NOMO-1 (cell line): Measurements from ENCODE around the gene IL17D.
"Not testable (repeated sequence)": the region's sequence is repeated elsewhere in the genome, so short reads cannot be mapped to it uniquely, and the experiment has no call there.

ENCODE experiments used
- DNase-seq, 2 experiments: peaks; one replicate each; lab custom pipeline; 2025; ENCODE audit not compliant: unreplicated experiment in 2 of 2; lab: John Stamatoyannopoulos, UW

IL17D gene

GRCh38 chr13:20717581-20718542 lies 14.4 kb downstream of the IL17D start:
- DNase-seq = no peak

GRCh38 chr13:20718958-20719566 lies 15.6 kb downstream of the IL17D start:
- no peak for DNase-seq

DNA sequence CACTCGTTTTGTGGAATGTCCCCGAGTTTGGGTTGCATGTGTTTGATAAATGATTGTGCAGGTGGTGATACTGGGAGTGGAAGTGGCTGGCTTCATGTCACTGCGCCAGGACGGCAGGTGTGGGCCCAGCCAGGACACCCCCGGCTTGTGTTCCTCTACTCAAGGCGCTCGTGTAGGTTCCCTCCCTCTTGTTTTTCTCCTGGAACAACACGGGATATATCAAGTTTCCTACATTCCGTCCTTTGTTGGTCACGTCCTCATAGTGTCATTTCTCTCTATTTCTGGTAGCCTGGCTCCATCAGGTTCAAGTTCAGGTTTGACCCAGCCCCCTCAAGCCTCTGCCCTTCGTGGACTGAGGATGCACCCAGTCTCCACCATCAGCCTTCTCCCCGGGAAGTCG lies 16.3 kb downstream of the IL17D start:
- DNase-seq = no peak

GRCh38 chr13:20720499-20720898 lies 17.0 kb downstream of the IL17D start:
- DNase-seq = no peak

- no peak for DNase-seq
Observed at GRCh38 chr13:20721058-20721453, 17.6 kb downstream of the IL17D start.

DNA sequence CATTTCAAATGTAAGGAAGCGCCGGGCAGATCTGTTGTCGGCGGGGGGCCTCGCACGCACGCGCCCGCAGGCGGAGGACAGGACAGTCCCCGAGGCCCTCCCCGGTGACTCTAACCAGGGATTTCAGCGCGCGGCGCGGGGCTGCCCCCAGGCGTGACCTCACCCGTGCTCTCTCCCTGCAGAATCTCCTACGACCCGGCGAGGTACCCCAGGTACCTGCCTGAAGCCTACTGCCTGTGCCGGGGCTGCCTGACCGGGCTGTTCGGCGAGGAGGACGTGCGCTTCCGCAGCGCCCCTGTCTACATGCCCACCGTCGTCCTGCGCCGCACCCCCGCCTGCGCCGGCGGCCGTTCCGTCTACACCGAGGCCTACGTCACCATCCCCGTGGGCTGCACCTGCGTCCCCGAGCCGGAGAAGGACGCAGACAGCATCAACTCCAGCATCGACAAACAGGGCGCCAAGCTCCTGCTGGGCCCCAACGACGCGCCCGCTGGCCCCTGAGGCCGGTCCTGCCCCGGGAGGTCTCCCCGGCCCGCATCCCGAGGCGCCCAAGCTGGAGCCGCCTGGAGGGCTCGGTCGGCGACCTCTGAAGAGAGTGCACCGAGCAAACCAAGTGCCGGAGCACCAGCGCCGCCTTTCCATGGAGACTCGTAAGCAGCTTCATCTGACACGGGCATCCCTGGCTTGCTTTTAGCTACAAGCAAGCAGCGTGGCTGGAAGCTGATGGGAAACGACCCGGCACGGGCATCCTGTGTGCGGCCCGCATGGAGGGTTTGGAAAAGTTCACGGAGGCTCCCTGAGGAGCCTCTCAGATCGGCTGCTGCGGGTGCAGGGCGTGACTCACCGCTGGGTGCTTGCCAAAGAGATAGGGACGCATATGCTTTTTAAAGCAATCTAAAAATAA lies 18.2 kb downstream of the IL17D start:
- no peak for DNase-seq

GRCh38 chr13:20727856-20728255 lies 24.4 kb downstream of the IL17D start:
- no peak for DNase-seq

- no peak for DNase-seq
Observed at GRCh38 chr13:20728579-20729311, 25.2 kb downstream of the IL17D start.

DNA sequence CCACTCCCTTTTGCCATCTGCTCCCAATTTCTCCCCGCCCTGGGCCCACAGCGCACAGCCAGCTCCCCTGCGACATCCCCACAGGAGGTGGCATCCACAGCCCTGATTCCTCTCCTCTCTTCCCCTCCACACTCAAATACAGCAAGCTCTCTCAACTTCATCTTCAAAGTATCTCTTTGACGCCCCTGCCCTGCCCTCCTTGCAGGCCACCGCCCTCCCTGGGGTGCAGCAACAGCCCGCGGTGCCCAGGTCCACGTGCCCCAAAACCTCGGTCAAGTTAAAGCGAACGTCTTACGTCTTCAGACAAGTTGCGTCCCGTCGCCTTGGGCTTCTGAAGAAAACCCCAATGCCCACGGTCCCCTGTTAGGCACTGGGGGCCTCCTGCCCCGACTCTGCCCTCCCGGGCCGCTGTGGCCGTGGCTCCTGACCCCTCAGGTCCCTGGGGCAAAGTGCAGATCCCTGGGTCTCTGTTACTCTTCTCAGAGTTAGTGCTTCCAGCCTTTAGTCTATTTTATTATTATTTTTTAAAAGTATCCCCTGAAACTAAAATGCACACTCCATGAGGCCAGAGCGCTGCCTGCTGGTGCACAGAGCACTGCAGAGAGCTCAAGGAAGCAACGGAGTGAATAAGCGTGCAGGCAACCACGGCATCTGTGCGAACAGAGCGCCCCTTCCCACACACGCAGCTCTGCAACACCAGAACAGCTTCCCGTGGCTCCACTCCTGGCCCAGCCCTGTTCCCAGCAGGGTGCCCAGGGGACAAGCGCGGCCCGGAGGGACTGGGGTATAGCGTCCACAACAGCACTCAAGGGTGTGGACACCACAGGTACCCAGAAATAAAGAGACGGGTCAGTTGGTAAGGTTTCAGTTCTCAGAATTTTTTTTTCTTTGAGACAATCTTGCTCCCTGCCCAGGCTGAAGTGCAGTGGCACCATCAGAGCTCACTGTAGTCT lies 26.4 kb downstream of the IL17D start:
- no peak for DNase-seq

GRCh38 chr13:20738616-20739015 lies 35.1 kb downstream of the IL17D start:
- no peak for DNase-seq

DNA sequence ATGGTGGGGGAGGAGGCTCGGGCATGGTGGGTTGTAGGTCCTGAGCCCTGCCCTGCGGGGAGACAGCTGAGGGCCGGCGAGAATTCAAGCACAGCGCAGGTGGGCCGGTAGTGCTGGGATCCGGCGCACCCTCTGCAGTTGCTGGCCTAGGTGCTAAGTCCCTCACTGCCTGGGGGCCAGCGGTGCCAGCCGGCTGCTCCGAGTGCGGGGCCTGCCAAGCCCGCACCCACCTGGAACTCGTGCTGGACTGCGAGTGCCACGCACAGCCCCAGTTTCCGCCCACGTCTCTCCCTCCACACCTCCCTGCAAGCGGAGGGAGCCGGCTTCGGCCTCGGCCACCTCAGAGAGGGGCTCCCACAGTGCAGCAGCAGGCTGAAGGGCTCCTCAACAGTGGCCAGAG lies 36.5 kb downstream of the IL17D start:
- DNase-seq = no peak

GRCh38 chr13:20743830-20744404 lies 40.4 kb downstream of the IL17D start:
- not testable (repeated sequence) for DNase-seq

GRCh38 chr13:20749377-20749776 lies 45.9 kb downstream of the IL17D start:
- no peak for DNase-seq

DNA sequence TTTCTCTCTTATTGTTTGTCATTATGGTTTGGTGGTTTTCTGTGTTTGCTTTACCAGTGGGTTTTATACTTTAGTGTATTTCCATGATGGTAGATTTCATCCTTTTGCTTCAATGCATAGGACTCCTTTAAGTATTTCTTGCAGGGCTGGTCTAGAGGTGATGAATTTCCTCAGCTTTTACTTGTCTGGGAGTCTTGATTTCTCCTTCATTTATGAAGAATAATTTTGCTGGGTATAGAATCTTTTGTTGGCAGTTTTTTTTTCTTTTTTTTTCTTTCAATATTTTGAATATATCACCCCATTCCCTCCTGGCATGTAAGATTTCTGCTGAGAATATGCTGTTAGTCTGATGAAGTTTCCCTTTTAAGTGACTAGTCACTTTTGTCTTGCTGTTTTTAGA lies 50.5 kb downstream of the IL17D start:
- DNase-seq = no peak

DNA sequence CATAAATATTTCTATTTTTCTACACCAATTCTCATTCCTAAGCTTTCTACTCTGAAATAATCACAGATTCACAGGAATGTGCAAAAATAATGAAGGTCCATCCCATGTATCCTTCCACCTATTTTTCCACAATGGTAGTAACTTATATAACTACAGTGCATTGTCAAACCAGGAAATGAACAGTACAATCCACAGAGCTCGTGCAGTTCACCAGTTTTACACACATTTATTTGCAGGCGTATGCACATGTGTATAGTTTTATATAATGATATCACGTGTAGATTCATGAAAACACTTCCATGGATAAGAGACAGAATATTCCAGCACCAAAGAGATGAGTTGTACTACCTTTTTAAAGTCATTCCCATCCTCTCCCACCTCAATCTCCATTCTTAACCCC lies 57.4 kb downstream of the IL17D start:
- no peak for DNase-seq

DNA sequence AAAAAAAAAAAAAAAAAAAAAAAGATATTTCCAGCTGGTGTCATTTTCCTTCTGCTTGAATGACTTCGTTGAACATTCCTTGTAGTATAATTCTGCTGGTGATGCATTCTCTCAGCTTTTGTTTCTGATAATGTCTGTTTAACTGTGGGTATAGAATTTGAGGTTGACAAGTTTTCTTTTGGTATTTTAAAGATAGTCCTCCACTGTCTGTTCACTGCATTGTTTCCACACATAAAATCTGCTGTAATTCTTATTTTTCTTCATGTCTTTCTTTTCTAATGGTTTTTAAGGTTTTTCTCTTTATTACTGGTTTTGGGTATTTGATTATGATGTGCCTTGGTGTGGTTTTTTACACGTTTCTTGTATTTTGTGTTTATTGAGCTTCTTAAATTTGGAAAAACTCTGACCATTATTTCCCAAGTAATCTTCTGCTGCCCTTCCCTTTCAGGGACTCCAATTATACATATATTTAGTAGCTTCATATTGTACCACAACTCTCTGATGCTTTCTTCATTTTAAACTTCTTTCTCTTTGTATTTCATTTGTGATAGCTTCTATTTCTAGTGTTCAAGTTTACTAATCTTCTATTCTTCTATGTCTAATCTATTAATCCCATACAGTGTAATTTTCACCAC lies 63.9 kb downstream of the IL17D start:
- no peak for DNase-seq

DNA sequence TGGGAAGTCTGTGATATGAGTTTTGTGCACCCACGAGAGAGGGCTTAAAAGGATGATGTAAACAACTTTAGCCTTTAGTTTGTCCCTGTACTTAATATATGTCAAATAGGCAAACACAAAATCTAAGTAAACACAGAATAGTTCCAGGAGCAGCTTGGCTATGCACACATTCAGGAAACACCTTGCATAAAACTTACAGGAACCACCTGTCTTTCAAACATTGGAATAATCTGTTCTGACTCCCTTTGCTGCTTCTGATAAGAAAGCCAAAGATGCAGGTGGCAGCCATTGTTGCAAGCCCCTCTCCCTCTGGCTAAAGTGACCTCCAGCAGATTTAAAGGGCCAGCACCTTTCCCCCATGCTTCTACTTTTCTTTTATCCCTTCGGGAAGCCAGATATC lies 65.6 kb downstream of the IL17D start:
- no peak for DNase-seq

GRCh38 chr13:20769834-20770233 lies 66.3 kb downstream of the IL17D start:
- no peak for DNase-seq
